GM12872 (cell line): Measurements from ENCODE around the gene TASP1.

Source experiments
- CTCF ChIP-seq: IDR thresholded peaks from 3 replicates; pipeline ENCODE4 v1.5.1; 2011; ENCODE audit warnings: low read depth, mild to moderate bottlenecking, low read length, moderate library complexity; ENCODE audit not compliant: insufficient read depth

Gene TASP1

GRCh38 chr20:13382786-13383185 is 255.9 kb downstream of the TASP1 start:
- no peak for TF ChIP-seq CTCF

GRCh38 chr20:13373400-13373799 is 265.3 kb downstream of the TASP1 start:
- no peak for TF ChIP-seq CTCF

- TF ChIP-seq CTCF = no peak
Measured at GRCh38 chr20:13364278-13365170, 274.2 kb downstream of the TASP1 start.

DNA sequence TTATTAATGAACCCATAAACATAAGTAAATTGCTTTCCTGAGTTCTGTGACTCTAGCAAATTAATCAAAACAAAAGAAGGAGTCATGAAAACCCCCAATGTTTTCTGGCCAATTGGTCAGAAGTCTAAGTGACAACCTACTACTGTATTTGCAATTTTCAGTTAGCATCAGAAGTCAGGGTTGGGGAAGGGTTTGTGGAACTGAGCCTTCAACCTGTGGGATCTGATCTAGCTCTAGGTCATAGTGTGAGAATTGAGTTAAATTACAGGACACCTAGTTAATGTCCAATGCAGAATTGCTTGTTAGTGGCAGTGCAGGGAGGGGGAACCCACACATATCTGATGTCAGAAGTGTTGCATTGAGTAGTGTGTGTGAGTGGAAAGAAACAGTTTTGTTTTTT is 275.3 kb downstream of the TASP1 start:
- TF ChIP-seq CTCF = no peak

- no peak for TF ChIP-seq CTCF
Measured at GRCh38 chr20:13356591-13356990, 282.1 kb downstream of the TASP1 start.

GRCh38 chr20:13355941-13356486 is 282.7 kb downstream of the TASP1 start:
- no peak for TF ChIP-seq CTCF

DNA sequence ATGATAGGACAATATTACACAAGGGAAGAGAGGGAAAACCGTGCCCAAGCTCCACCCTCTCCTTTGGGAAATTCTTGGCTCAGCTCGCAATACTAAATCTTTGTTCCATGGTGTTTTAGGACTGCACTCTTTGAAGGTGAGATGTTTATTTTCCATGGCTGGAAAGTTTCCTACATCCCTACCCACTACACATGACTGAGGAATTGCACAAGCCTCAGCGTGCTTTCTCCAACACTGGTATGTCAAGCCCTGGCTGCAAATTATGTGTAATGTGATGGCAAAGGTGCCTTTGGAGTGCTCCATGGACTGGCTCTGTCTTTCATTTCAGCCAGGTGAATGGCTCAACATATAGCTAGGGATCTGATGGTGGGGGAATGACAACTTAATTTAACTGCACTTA is 283.3 kb downstream of the TASP1 start:
- TF ChIP-seq CTCF = no peak
